HepG2 (cell line): ENCODE data around the gene PYCR2. TPM values are rescaled to one million over a fixed set of nuclear protein-coding genes. Genes with fewer than 3 reads are reported as not detected.

Experiments used
- CCAR2 ChIP-seq: fragments of 200-400 bp; formaldehyde crosslinking; optimal IDR thresholded peaks from 2 replicates; pipeline ENCODE3; 2018; ENCODE audit warnings: low read depth, mild to moderate bottlenecking, low read length, moderate library complexity
- HDAC6 ChIP-seq: fragments of 200-600 bp; sonication (generic); IDR thresholded peaks from 2 replicates; pipeline ENCODE4 v1.7.0; 2017; ENCODE audit warnings: mild to moderate bottlenecking, antibody characterized with exemption, low read length, low read depth
- MAFK ChIP-seq, 2 experiments: IDR thresholded peaks in 1 of 2; conservative IDR thresholded peaks in 1 of 2; 2 replicates each; pipeline ENCODE4 v1.6.1; 2011; ENCODE audit warnings: improper control_type of control experiment in 2 of 2, low read length in 2 of 2
- MEIS1 ChIP-seq: sonication (generic); formaldehyde crosslinking; IDR thresholded peaks from 2 replicates; pipeline ENCODE4 v1.9.0; 2021; ENCODE audit warnings: mild to moderate bottlenecking, missing genetic modification reagents, moderate library complexity, borderline replicate concordance
- NCOA1 ChIP-seq: sonication (generic); formaldehyde crosslinking; IDR thresholded peaks from 2 replicates; pipeline ENCODE4 v1.9.0; 2021; ENCODE audit warnings: missing genetic modification reagents
- NFE2 ChIP-seq: sonication (generic); formaldehyde crosslinking; IDR thresholded peaks from 2 replicates; pipeline ENCODE4 v1.4.0; 2020; ENCODE audit warnings: missing genetic modification reagents
- PCBP2 ChIP-seq: fragments of 200-400 bp; formaldehyde crosslinking; optimal IDR thresholded peaks from 2 replicates; pipeline ENCODE3; 2018; ENCODE audit warnings: low read length, low read depth; ENCODE audit not compliant: poor library complexity, severe bottlenecking
- PHB2 ChIP-seq: fragments of 450-650 bp; IDR thresholded peaks from 2 replicates; pipeline ENCODE4 v1.6.1; 2018; ENCODE audit not compliant: partially characterized antibody
- PHF20 ChIP-seq: sonication (generic); formaldehyde crosslinking; IDR thresholded peaks from 2 replicates; pipeline ENCODE4 v1.5.0; 2020; ENCODE audit warnings: mild to moderate bottlenecking, missing genetic modification reagents
- POLR2A ChIP-seq, 2 experiments: IDR thresholded peaks; 2 replicates each; pipeline ENCODE4 v1.6.1; 2011; ENCODE audit warnings: low read depth in 2 of 2, low read length in 2 of 2, mild to moderate bottlenecking in 1 of 2, moderate library complexity in 1 of 2; ENCODE audit not compliant: insufficient read depth in 1 of 2
- U2AF1 ChIP-seq: fragments of 200-400 bp; formaldehyde crosslinking; optimal IDR thresholded peaks from 2 replicates; pipeline ENCODE3; 2017; ENCODE audit warnings: mild to moderate bottlenecking, low read depth, low read length
- YEATS4 ChIP-seq: sonication (generic); formaldehyde crosslinking; IDR thresholded peaks from 2 replicates; pipeline ENCODE4 v1.4.0; 2020; ENCODE audit warnings: missing genetic modification reagents, borderline replicate concordance
- ZKSCAN8 ChIP-seq: IDR thresholded peaks from 2 replicates; pipeline ENCODE4 v1.6.1; 2016; ENCODE audit warnings: borderline replicate concordance, missing genetic modification reagents, missing compliant biosample characterization
- ZNF180 ChIP-seq: sonication (generic); formaldehyde crosslinking; IDR thresholded peaks from 2 replicates; pipeline ENCODE4 v1.4.0; 2020; ENCODE audit warnings: low read depth, missing genetic modification reagents, borderline replicate concordance
- ZNF24 ChIP-seq: fragments of 450-650 bp; IDR thresholded peaks from 2 replicates; pipeline ENCODE4 v1.6.1; 2017; ENCODE audit warnings: antibody characterized with exemption, mild to moderate bottlenecking
- ZNF263 ChIP-seq: sonication (generic); formaldehyde crosslinking; IDR thresholded peaks from 2 replicates; pipeline ENCODE4 v1.4.0; 2020; ENCODE audit warnings: missing genetic modification reagents
- ZNF549 ChIP-seq: sonication (generic); formaldehyde crosslinking; IDR thresholded peaks from 2 replicates; pipeline ENCODE4 v1.5.0; 2020; ENCODE audit warnings: missing genetic modification reagents
- polyA plus RNA-seq, 8 experiments: library from polyadenylated mRNA; depleted of rRNA in 3 of 8; stranded (reverse) in 7 of 8; unstranded in 1 of 8; fragments of >200 nt; fragmentation: Illumina TruSeq in 4 of 8; extraction: Trizol in 4 of 8; gene quantifications; 2 replicates each; pipeline versions ENCODE4 v1.2.1 to v1.2.3, GENCODE V29; 2011 to 2016; ENCODE audit warnings: low read depth in 4 of 8, missing spikeins in 1 of 8, mixed read lengths in 1 of 8; ENCODE audit not compliant: insufficient read depth in 1 of 8
- total RNA-seq, 5 experiments: library from RNA; depleted of rRNA; stranded (reverse); fragments of >200 nt; fragmentation: Illumina TruSeq; extraction: Trizol; gene quantifications; 2 replicates each; pipeline ENCODE4 v1.2.3, GENCODE V29; 2016; ENCODE audit warnings: low read depth in 1 of 5
- TF ChIP-seq, protein P1 (sequence below): sonication (generic); formaldehyde crosslinking; IDR thresholded peaks from 2 replicates; pipeline ENCODE4 v1.9.0; 2021; ENCODE audit warnings: mild to moderate bottlenecking, missing genetic modification reagents
- TF ChIP-seq, protein P2 (sequence below): IDR thresholded peaks from 2 replicates; pipeline ENCODE4 v1.6.1; 2016; ENCODE audit warnings: low read depth, borderline replicate concordance
- TF ChIP-seq, protein P3 (sequence below): IDR thresholded peaks from 2 replicates; pipeline ENCODE4 v1.6.1; 2012; ENCODE audit warnings: low read length, improper control_type of control experiment

PYCR2 gene
- total and polyA plus RNA-seq, 2 of the 13 experiments (the other 11 are each of a cell fraction or from before 2014, with no cell fraction given): 47.2 to 47.8 TPM

DNA sequence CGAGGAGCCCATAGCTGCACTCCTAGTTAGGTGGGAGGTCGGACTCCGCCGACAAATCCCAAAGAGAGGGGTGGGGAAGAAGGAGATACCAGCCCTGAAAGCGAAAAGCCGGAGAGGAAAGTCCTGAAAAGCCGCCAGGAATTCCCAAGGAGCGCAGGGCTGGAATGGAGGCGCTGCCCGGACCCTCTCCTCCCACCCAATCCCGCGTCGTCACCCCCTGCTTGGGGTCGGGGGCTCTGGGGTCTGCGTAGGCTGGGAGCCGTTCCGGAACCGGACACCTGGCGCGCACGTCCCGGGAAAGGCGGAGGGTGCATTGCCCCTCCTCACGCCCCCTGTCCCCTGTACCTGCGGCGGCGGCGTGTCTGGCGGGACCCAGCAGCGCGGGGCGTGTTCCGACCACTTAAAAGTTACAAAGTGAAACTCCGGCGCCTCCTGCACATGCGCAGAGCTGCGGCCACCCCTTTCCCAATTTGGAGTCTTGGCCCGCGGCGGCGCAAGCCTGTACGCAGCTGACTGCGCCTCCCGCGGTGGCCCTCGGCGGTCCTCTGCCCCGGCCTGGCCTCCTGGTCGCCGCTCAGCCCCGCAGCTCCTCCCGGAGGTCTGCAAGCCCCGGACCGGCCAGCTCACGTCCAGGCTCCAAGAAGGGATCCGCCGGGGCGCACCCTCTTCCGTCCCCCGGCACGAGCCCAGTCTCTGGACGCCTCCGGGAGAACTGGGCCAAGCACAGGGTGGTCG, 41.9 kb downstream of the PYCR2 start, which contains the start of gene TMEM63A (continued):
- TF ChIP-seq, protein P1, sequence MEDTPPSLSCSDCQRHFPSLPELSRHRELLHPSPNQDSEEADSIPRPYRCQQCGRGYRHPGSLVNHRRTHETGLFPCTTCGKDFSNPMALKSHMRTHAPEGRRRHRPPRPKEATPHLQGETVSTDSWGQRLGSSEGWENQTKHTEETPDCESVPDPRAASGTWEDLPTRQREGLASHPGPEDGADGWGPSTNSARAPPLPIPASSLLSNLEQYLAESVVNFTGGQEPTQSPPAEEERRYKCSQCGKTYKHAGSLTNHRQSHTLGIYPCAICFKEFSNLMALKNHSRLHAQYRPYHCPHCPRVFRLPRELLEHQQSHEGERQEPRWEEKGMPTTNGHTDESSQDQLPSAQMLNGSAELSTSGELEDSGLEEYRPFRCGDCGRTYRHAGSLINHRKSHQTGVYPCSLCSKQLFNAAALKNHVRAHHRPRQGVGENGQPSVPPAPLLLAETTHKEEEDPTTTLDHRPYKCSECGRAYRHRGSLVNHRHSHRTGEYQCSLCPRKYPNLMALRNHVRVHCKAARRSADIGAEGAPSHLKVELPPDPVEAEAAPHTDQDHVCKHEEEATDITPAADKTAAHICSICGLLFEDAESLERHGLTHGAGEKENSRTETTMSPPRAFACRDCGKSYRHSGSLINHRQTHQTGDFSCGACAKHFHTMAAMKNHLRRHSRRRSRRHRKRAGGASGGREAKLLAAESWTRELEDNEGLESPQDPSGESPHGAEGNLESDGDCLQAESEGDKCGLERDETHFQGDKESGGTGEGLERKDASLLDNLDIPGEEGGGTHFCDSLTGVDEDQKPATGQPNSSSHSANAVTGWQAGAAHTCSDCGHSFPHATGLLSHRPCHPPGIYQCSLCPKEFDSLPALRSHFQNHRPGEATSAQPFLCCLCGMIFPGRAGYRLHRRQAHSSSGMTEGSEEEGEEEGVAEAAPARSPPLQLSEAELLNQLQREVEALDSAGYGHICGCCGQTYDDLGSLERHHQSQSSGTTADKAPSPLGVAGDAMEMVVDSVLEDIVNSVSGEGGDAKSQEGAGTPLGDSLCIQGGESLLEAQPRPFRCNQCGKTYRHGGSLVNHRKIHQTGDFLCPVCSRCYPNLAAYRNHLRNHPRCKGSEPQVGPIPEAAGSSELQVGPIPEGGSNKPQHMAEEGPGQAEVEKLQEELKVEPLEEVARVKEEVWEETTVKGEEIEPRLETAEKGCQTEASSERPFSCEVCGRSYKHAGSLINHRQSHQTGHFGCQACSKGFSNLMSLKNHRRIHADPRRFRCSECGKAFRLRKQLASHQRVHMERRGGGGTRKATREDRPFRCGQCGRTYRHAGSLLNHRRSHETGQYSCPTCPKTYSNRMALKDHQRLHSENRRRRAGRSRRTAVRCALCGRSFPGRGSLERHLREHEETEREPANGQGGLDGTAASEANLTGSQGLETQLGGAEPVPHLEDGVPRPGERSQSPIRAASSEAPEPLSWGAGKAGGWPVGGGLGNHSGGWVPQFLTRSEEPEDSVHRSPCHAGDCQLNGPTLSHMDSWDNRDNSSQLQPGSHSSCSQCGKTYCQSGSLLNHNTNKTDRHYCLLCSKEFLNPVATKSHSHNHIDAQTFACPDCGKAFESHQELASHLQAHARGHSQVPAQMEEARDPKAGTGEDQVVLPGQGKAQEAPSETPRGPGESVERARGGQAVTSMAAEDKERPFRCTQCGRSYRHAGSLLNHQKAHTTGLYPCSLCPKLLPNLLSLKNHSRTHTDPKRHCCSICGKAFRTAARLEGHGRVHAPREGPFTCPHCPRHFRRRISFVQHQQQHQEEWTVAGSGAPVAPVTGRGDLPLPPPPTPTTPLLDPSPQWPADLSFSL (CRISPR knock-in tag): no peak
- TF ChIP-seq MEIS1: peak; percentile 15; the same call in 1 of the 2 replicates
- no peak for TF ChIP-seq ZNF24
- no peak for TF ChIP-seq U2AF1
- TF ChIP-seq ZKSCAN8 (CRISPR knock-in tag): no peak
- TF ChIP-seq ZNF549: peak; percentile 30; the same call in 1 of the 2 replicates
- peak; percentile 45 for TF ChIP-seq PHF20 (CRISPR knock-in tag)
- TF ChIP-seq NFE2 (CRISPR knock-in tag): no peak
- peak; percentile 71 for TF ChIP-seq ZNF263 (CRISPR knock-in tag)
- TF ChIP-seq, protein P2, sequence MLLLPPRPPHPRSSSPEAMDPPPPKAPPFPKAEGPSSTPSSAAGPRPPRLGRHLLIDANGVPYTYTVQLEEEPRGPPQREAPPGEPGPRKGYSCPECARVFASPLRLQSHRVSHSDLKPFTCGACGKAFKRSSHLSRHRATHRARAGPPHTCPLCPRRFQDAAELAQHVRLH (CRISPR knock-in tag): no peak
- 0 out of 2 replicates have a peak, but pooled peaks have one; percentile 90 for TF ChIP-seq NCOA1 (CRISPR knock-in tag)
- TF ChIP-seq CCAR2: no peak
- TF ChIP-seq, protein P3, sequence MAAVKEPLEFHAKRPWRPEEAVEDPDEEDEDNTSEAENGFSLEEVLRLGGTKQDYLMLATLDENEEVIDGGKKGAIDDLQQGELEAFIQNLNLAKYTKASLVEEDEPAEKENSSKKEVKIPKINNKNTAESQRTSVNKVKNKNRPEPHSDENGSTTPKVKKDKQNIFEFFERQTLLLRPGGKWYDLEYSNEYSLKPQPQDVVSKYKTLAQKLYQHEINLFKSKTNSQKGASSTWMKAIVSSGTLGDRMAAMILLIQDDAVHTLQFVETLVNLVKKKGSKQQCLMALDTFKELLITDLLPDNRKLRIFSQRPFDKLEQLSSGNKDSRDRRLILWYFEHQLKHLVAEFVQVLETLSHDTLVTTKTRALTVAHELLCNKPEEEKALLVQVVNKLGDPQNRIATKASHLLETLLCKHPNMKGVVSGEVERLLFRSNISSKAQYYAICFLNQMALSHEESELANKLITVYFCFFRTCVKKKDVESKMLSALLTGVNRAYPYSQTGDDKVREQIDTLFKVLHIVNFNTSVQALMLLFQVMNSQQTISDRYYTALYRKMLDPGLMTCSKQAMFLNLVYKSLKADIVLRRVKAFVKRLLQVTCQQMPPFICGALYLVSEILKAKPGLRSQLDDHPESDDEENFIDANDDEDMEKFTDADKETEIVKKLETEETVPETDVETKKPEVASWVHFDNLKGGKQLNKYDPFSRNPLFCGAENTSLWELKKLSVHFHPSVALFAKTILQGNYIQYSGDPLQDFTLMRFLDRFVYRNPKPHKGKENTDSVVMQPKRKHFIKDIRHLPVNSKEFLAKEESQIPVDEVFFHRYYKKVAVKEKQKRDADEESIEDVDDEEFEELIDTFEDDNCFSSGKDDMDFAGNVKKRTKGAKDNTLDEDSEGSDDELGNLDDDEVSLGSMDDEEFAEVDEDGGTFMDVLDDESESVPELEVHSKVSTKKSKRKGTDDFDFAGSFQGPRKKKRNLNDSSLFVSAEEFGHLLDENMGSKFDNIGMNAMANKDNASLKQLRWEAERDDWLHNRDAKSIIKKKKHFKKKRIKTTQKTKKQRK: no peak
- TF ChIP-seq PCBP2: no peak
- TF ChIP-seq YEATS4 (CRISPR knock-in tag): peak; percentile 82; the same call in 1 of the 2 replicates
- no peak for TF ChIP-seq ZNF180 (CRISPR knock-in tag)
- TF ChIP-seq MAFK (conservative IDR thresholded peaks at IDR 0.05 in 1 of 2, IDR thresholded peaks at IDR 0.05 in 1 of 2; ENCODE audit: low read length in 2 of 2): no peak
- no peak for TF ChIP-seq HDAC6
- TF ChIP-seq PHB2: no peak
- peak; percentile 58 to 82; a peak in 3 of 4 replicates for TF ChIP-seq POLR2A (IDR thresholded peaks at IDR 0.05; ENCODE audit: insufficient read depth in 1 of 2, low read depth in 2 of 2, low read length in 2 of 2)
